GM23248 (cell line): ENCODE results near the gene SFRP4. TPM values are rescaled to one million over a fixed set of nuclear protein-coding genes. Genes with fewer than 3 reads are reported as not detected.

Source experiments
- DNase-seq: peaks from one replicate; pipeline ENCODE4 v3.0.0-alpha.2; 2015
- H2AFZ ChIP-seq: fragments of 200-600 bp; sonication (generic); 2 replicates; pipeline ENCODE4 v1.6.1; 2016; ENCODE audit warnings: antibody characterized with exemption
- H3F3A ChIP-seq: fragments of 200-600 bp; sonication (generic); 2 replicates; pipeline ENCODE4 v1.6.1; 2016; ENCODE audit warnings: mild to moderate bottlenecking, antibody characterized with exemption, mixed run types; ENCODE audit not compliant: insufficient read depth
- H3K27ac ChIP-seq: fragments of 200-600 bp; sonication (generic); 2 replicates; pipeline ENCODE4 v1.5.1; 2016; ENCODE audit warnings: mild to moderate bottlenecking
- H3K27me3 ChIP-seq: fragments of 200-600 bp; sonication (generic); replicated peaks from 2 replicates; pipeline ENCODE4 v1.6.1; 2016; ENCODE audit warnings: mild to moderate bottlenecking; ENCODE audit not compliant: insufficient read depth
- H3K36me3 ChIP-seq: fragments of 200-600 bp; sonication (generic); 2 replicates; pipeline ENCODE4 v1.6.1; 2016; ENCODE audit warnings: low read depth, mild to moderate bottlenecking
- H3K4me1 ChIP-seq: fragments of 200-600 bp; sonication (generic); 2 replicates; pipeline ENCODE4 v1.6.1; 2016; ENCODE audit warnings: mild to moderate bottlenecking; ENCODE audit not compliant: insufficient read depth
- H3K4me2 ChIP-seq: fragments of 200-600 bp; sonication (generic); one replicate; pipeline ENCODE4 v1.6.1; 2016; ENCODE audit warnings: mild to moderate bottlenecking; ENCODE audit not compliant: unreplicated experiment
- H3K4me3 ChIP-seq: fragments of 200-600 bp; sonication (generic); 2 replicates; pipeline ENCODE4 v1.5.1; 2016; ENCODE audit warnings: mild to moderate bottlenecking
- H3K79me2 ChIP-seq: fragments of 200-600 bp; sonication (generic); 2 replicates; pipeline ENCODE4 v1.6.1; 2016; ENCODE audit warnings: mild to moderate bottlenecking; ENCODE audit not compliant: insufficient read depth
- H3K9ac ChIP-seq: fragments of 200-600 bp; sonication (generic); 2 replicates; pipeline ENCODE4 v1.6.1; 2016; ENCODE audit warnings: mild to moderate bottlenecking
- H3K9me2 ChIP-seq: fragments of 200-600 bp; sonication (generic); 2 replicates; pipeline ENCODE4 v1.6.1; 2016; ENCODE audit warnings: mixed run types, mild to moderate bottlenecking, moderate library complexity; ENCODE audit not compliant: insufficient read depth
- H3K9me3 ChIP-seq: fragments of 200-600 bp; sonication (generic); one replicate; pipeline ENCODE4 v1.6.1; 2017; ENCODE audit warnings: low read depth
- H4K20me1 ChIP-seq: fragments of 200-600 bp; sonication (generic); 2 replicates; pipeline ENCODE4 v1.6.0; 2016; ENCODE audit not compliant: insufficient read depth
- EZH2 ChIP-seq: fragments of 200-600 bp; sonication (generic); IDR thresholded peaks from 2 replicates; pipeline ENCODE4 v1.6.1; 2018; ENCODE audit warnings: antibody characterized with exemption, mild to moderate bottlenecking; ENCODE audit not compliant: insufficient read depth, poor library complexity, severe bottlenecking
- EZH2phosphoT487 ChIP-seq: fragments of 200-600 bp; sonication (generic); IDR thresholded peaks from 2 replicates; pipeline ENCODE4 v1.6.1; 2018; ENCODE audit warnings: antibody characterized with exemption, moderate library complexity, mild to moderate bottlenecking, low read depth; ENCODE audit not compliant: insufficient read depth
- WGBS, 2 experiments: methylation state at CpG; one replicate each; pipeline ENCODE4 v1.1.6; 2015 to 2017; ENCODE audit warnings: low lambda C conversion rate in 2 of 2, low coverage in 1 of 2; ENCODE audit errors: missing lambda C conversion rate in 2 of 2; 5-methylcytosine and 5-hydroxymethylcytosine counted together
- in situ Hi-C: fragments of 300-500 bp; cut with MboI; formaldehyde crosslinking; loops from 2 replicates; pipeline ENCODE4 v1.15.0; 2020
- polyA plus RNA-seq: library from polyadenylated mRNA; unstranded; fragments of >200 nt; fragmentation: Nextera tagmentation; extraction: Ambion mirVana; gene quantifications from 2 replicates; pipeline ENCODE4 v1.2.1, GENCODE V29; 2016
- total RNA-seq: library from RNA; depleted of rRNA; stranded (reverse); fragments of >200 nt; shearing (Covaris generic); gene quantifications from 2 replicates; pipeline ENCODE4 v1.2.3, GENCODE V29; 2014

The SFRP4 gene
- total and polyA plus RNA-seq, 2 experiments from 2014 or later: 0.21 to 0.32 TPM

DNA sequence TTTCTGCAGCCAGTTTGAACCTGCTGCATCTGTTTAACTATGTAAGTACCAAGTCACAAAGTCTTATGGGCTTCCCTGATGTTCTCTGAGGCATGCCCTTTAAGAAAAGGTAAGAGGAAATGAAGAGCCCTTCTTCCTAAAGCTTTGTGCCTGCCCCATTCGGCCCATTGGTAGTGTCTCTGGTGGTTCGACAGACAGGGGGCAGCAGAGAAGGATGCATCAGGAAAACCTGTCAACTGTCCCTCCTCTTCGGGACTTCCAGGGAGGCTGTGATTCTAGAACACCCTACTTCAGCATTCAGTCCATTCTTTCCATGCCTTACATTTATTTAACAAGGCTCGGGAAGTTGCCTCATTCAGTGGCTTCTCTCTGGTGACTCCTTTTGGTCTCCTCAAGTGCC is 1.9 kb upstream of the SFRP4 start:
- H3K9ac ChIP-seq: no peak overlapping the region
- H3F3A ChIP-seq: no peaks in the 10 kb centered on the region
- no peak overlapping the region for H3K27ac ChIP-seq
- no peak overlapping the region for H3K4me2 ChIP-seq
- no peaks in the 10 kb centered on the region for H3K36me3 ChIP-seq
- WGBS, 2 experiments: 23 to 26% methylated on average over 4 of the region's 4 CpGs
- no peak overlapping the region for H3K4me3 ChIP-seq
- no peak for DNase-seq
- no peaks in the 10 kb centered on the region for H3K9me3 ChIP-seq
- TF ChIP-seq EZH2phosphoT487: no peak
- no peak for TF ChIP-seq EZH2
- no peaks in the 10 kb centered on the region for H4K20me1 ChIP-seq
- H3K4me1 ChIP-seq: no peaks in the 10 kb centered on the region
- in situ Hi-C loops: loop anchor here (25.0 kb wide), 1 partner anchor 419 kb away; no protein-coding TSS in a partner anchor
- no peak overlapping the region for H2AFZ ChIP-seq
- no peaks in the 10 kb centered on the region for H3K79me2 ChIP-seq
- H3K27me3 ChIP-seq: peaks cover 44% of the 10 kb centered on the region
- H3K9me2 ChIP-seq: no peaks in the 10 kb centered on the region

DNA sequence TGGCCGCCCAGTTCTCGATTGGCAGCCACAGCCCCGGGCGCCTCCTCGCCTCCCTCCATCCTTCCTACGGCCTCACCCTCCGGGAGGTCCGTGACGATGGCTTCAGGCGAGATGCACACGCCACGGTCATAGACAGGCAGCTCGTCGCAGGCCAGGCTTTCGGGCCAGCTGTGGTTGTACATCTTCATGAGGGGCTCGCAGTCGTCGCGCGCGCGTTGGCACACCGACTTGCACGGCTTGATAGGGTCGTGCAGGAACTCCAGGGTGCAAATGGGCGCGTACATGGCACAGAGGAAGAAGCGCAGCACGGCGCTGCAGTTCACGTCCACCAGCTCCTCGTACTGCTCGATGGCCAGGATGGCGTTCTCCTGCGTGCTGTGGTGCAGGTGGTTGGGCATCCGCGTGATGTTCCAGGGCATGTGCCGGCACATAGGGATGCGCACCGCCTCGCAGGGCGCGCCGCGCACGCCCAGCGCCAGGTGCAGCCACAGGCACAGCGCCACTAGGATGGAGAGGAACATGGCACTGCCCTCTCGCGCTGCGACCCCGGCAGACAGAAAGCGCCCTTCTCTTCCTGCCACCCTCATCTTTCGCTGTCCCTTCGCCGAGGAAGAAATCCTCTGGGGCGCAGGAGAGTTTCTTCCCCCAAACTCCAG is 472 bp downstream of the SFRP4 start:
- Histone ChIP-seq H3K9me3 (no peaks in the 10 kb centered on the region), H3K79me2 (no peaks in the 10 kb centered on the region), H3F3A (no peaks in the 10 kb centered on the region), H3K4me1 (no peaks in the 10 kb centered on the region), H3K27ac (no peak overlapping the region), H3K36me3 (no peaks in the 10 kb centered on the region), H2AFZ (0 out of 2 replicates have a peak overlapping the region, but pooled peaks have one; percentile 0), H4K20me1 (no peaks in the 10 kb centered on the region), H3K4me3 (peak overlapping the region; percentile 10; the same call in 1 of the 2 replicates), H3K4me2 (peak overlapping the region; percentile 47), H3K9me2 (no peaks in the 10 kb centered on the region), H3K9ac (no peak overlapping the region), H3K27me3 (peaks cover 32% of the 10 kb centered on the region)
- WGBS, 2 experiments: 2 to 4% methylated on average over 48 to 53 of the region's 57 CpGs
- in situ Hi-C loops: loop anchor here (25.0 kb wide), 1 partner anchor 421 kb away; no protein-coding TSS in a partner anchor
- no peak for DNase-seq
- TF ChIP-seq EZH2phosphoT487: no peak
- no peak for TF ChIP-seq EZH2

GRCh38 chr7:37915438-37915837 is 1.2 kb downstream of the SFRP4 start:
- in situ Hi-C loops: loop anchor here (25.0 kb wide), 1 partner anchor 422 kb away; no protein-coding TSS in a partner anchor
- Histone ChIP-seq H3K9ac (no peak overlapping the region), H3K36me3 (no peaks in the 10 kb centered on the region), H3K27ac (no peak overlapping the region), H4K20me1 (no peaks in the 10 kb centered on the region), H3K4me1 (no peaks in the 10 kb centered on the region), H3K4me2 (no peak overlapping the region), H3K4me3 (no peak overlapping the region), H3K79me2 (no peaks in the 10 kb centered on the region), H3F3A (no peaks in the 10 kb centered on the region), H2AFZ (no peak overlapping the region), H3K27me3 (peaks cover 32% of the 10 kb centered on the region), H3K9me2 (no peaks in the 10 kb centered on the region), H3K9me3 (no peaks in the 10 kb centered on the region)
- WGBS, 2 experiments: 20 to 28% methylated on average over 5 of the region's 5 CpGs
- TF ChIP-seq EZH2: peak; percentile 28
- no peak for TF ChIP-seq EZH2phosphoT487
- no peak for DNase-seq

DNA sequence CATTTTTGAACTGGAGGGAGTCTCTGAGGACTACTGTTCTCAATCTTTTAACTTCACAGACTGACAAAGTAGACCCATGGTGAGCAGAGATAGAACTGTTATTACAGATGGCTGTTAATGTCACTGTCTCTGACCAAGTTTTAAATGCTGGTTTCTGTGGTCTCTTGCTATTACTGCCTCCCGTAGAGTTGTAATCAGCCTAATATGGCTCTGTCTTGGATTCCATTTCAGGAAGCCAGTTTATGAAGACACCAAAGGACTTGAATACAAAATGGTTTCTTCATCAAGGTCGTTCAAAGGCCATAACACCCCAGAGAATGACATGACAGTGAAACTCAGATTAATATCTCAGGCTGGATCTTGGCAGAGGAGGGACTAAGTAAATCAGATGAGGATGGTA is 3.9 kb downstream of the SFRP4 start:
- TF ChIP-seq EZH2phosphoT487 (no peak), EZH2 (no peak)
- H3K27ac ChIP-seq: no peak overlapping the region
- H3K4me3 ChIP-seq: no peak overlapping the region
- no peaks in the 10 kb centered on the region for H3K4me1 ChIP-seq
- no peak overlapping the region; the same call in 1 of the 2 replicates for H2AFZ ChIP-seq
- no peaks in the 10 kb centered on the region for H3K36me3 ChIP-seq
- no peak overlapping the region for H3K4me2 ChIP-seq
- peaks cover 25% of the 10 kb centered on the region for H3K27me3 ChIP-seq
- no peaks in the 10 kb centered on the region for H3K9me3 ChIP-seq
- no peak overlapping the region for H3K9ac ChIP-seq
- no peaks in the 10 kb centered on the region for H4K20me1 ChIP-seq
- 14 to 17% methylated on average over 2 of the region's 2 CpGs for WGBS, 2 experiments
- no peaks in the 10 kb centered on the region for H3K9me2 ChIP-seq
- no peaks in the 10 kb centered on the region for H3K79me2 ChIP-seq
- DNase-seq: no peak
- in situ Hi-C loops: loop anchor here (25.0 kb wide), 1 partner anchor 425 kb away; no protein-coding TSS in a partner anchor
- H3F3A ChIP-seq: no peaks in the 10 kb centered on the region; the same call in 1 of the 2 replicates
